A673 (cell line): ENCODE results near the gene MYLK3. TPM values are rescaled to one million over a fixed set of nuclear protein-coding genes. Genes with fewer than 3 reads are reported as not detected.

Source experiments
- Bru-seq: library from RNA; stranded (reverse); fragments of 400-500 nt; gene quantifications from one replicate; lab custom pipeline; 2021; lab: Mats Ljungman, UMichigan
- BruChase-seq, 2 experiments: library from RNA; stranded (reverse); fragments of 400-500 nt; gene quantifications; one replicate each; lab custom pipeline; 2021; lab: Mats Ljungman, UMichigan
- BruUV-seq: library from RNA; stranded (reverse); fragments of 400-500 nt; replicated peaks from 2 replicates; lab custom pipeline; 2021; lab: Mats Ljungman, UMichigan
- CTCF ChIA-PET: fragments of 300-600 bp; sonication (Branson Sonifier 250); formaldehyde crosslinking; loops from one replicate; lab custom pipeline; 2022; ENCODE audit warnings: antibody characterized with exemption; lab: Charles Lee
- POLR2A ChIA-PET: fragments of 300-600 bp; sonication (Branson Sonifier 250); formaldehyde crosslinking; loops from one replicate; lab custom pipeline; 2022; ENCODE audit warnings: antibody characterized with exemption; ENCODE audit not compliant: low non-redundant PET; lab: Charles Lee
- DNase-seq: peaks from one replicate; pipeline ENCODE4 v3.0.0-alpha.2; 2015; ENCODE audit warnings: low spot score
- H3K27ac ChIP-seq: fragments of 200-600 bp; sonication (generic); 2 replicates; pipeline ENCODE4 v1.5.1; 2016; ENCODE audit warnings: mixed run types, low read depth, mild to moderate bottlenecking, mixed read lengths, antibody characterized with exemption, low read length; ENCODE audit not compliant: poor library complexity, severe bottlenecking
- H3K27me3 ChIP-seq: fragments of 200-600 bp; sonication (generic); replicated peaks from 2 replicates; pipeline ENCODE4 v1.6.1; 2017; ENCODE audit warnings: mixed run types, low read depth, mild to moderate bottlenecking, mixed read lengths, antibody characterized with exemption, low read length; ENCODE audit not compliant: insufficient read depth, poor library complexity
- H3K36me3 ChIP-seq: fragments of 200-600 bp; sonication (generic); 2 replicates; pipeline ENCODE4 v1.6.1; 2016; ENCODE audit warnings: mixed run types, mild to moderate bottlenecking, mixed read lengths, antibody characterized with exemption, low read length; ENCODE audit not compliant: insufficient read depth, poor library complexity, severe bottlenecking
- H3K4me1 ChIP-seq: fragments of 200-600 bp; sonication (generic); 2 replicates; pipeline ENCODE4 v1.6.1; 2017; ENCODE audit warnings: mixed run types, mild to moderate bottlenecking, mixed read lengths, antibody characterized with exemption, low read length; ENCODE audit not compliant: insufficient read depth, poor library complexity, severe bottlenecking
- H3K4me3 ChIP-seq: fragments of 200-600 bp; sonication (generic); 2 replicates; pipeline ENCODE4 v1.5.1; 2016; ENCODE audit warnings: low read depth, mixed run types, mild to moderate bottlenecking, mixed read lengths, low read length; ENCODE audit not compliant: poor library complexity, severe bottlenecking
- H3K9me3 ChIP-seq: fragments of 200-600 bp; sonication (generic); 2 replicates; pipeline ENCODE4 v1.6.1; 2016; ENCODE audit warnings: mixed run types, low read depth, mild to moderate bottlenecking, mixed read lengths, antibody characterized with exemption, low read length; ENCODE audit not compliant: poor library complexity, severe bottlenecking
- EZH2 ChIP-seq: fragments of 200-600 bp; sonication (generic); IDR thresholded peaks from 2 replicates; pipeline ENCODE4 v1.6.1; 2017; ENCODE audit warnings: borderline replicate concordance, low read depth, mild to moderate bottlenecking, mixed read lengths, antibody characterized with exemption, low read length; ENCODE audit not compliant: poor library complexity, severe bottlenecking
- intact Hi-C: fragments of 100-400 bp; cut with micrococcal nuclease; formaldehyde crosslinking; loops from one replicate; pipeline ENCODE4 v1.10.0; 2022; ENCODE audit not compliant: unreplicated experiment
- long read RNA-seq: library from polyadenylated mRNA; stranded (forward); transcript quantifications from one replicate; pipeline ENCODE4 v2.0.0, GENCODE V29; 2022
- total RNA-seq: library from RNA; stranded (reverse); gene quantifications from 2 replicates; pipeline ENCODE4 v1.2.3, GENCODE V29; 2021
- TF ChIP-seq, protein P1 (sequence below): fragments of 300-800, 200-600 bp; sonication (generic); conservative IDR thresholded peaks from 2 replicates; pipeline ENCODE4 v1.5.1; 2017; ENCODE audit warnings: low read depth, mild to moderate bottlenecking, antibody characterized with exemption, low read length, moderate library complexity, mixed read lengths

MYLK3 gene
- total RNA-seq = 0.77 and 1.0 TPM in 2 replicates
- Bru-seq, nascent RNA = percentile 26 among the genes with signal in this experiment
- BruChase-seq, experiment 1, labeled RNA remaining after a 2-hour chase = percentile 27 among the genes with signal in this experiment
- BruChase-seq, experiment 2, labeled RNA remaining after a 6-hour chase = percentile 33 among the genes with signal in this experiment
- long read RNA-seq = 0 reads

DNA sequence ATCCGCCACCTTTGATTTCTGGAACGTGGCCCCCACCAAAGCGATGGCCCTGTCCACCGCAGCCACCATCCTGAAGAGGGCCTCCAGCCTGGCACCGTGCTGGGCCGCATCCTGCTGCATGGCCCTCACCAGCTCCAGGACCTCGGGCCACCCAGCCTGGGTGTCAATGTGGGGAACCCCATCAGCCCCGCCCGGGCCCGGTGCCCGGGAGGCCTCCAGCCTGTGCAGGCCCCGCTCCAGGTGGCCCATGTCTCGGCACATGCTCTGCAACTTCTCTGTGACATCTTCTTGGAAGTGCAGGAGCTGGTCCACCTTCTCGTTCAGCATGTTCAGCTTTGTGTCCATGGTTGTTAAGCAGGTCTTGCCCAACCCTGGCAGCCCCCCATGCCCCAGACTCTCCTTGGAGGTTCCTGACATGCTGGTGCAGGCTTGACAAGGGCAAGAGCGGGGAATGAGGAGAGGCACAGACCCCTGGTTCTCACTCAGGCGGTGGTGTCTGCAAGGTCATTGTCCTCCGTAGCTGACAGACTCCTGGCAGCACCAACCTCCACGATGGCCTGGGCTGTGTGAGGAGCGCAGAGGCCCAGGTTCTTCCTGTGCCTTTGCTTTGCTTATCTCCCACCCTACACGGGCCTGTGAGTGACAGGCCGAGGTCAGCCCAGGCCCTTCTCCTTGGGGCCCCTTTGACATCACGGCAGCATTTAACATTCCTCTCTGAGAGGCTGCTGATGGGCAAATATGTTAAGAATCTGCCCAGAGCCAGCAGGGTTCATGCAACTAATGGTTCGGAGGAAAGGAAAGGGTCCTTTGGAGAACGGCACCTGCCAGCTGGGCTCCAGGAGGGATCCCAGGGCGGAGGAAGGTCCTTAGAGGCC, at the start of gene MYLK3:
Gene MYLK3, minus strand, starts transcription at position 568 of the 875 bp plus-strand sequence. Its CDS starts 151 bp downstream, at position 417.
- Histone ChIP-seq H3K27me3 (no peaks in the 10 kb centered on the region), H3K4me1 (no peaks in the 10 kb centered on the region), H3K9me3 (no peaks in the 10 kb centered on the region), H3K36me3 (no peaks in the 10 kb centered on the region), H3K4me3 (no peak within 1 kb of the TSS), H3K27ac (no peak within 1 kb of the TSS)
- no TSS peak for BruUV-seq
- CTCF ChIA-PET = no interaction called here
- DNase-seq = no peak
- TF ChIP-seq, protein P1, sequence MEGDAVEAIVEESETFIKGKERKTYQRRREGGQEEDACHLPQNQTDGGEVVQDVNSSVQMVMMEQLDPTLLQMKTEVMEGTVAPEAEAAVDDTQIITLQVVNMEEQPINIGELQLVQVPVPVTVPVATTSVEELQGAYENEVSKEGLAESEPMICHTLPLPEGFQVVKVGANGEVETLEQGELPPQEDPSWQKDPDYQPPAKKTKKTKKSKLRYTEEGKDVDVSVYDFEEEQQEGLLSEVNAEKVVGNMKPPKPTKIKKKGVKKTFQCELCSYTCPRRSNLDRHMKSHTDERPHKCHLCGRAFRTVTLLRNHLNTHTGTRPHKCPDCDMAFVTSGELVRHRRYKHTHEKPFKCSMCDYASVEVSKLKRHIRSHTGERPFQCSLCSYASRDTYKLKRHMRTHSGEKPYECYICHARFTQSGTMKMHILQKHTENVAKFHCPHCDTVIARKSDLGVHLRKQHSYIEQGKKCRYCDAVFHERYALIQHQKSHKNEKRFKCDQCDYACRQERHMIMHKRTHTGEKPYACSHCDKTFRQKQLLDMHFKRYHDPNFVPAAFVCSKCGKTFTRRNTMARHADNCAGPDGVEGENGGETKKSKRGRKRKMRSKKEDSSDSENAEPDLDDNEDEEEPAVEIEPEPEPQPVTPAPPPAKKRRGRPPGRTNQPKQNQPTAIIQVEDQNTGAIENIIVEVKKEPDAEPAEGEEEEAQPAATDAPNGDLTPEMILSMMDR = no peak
- TF ChIP-seq EZH2 = no peak
- intact Hi-C loops = no loop called here
- POLR2A ChIA-PET = no interaction called here

DNA sequence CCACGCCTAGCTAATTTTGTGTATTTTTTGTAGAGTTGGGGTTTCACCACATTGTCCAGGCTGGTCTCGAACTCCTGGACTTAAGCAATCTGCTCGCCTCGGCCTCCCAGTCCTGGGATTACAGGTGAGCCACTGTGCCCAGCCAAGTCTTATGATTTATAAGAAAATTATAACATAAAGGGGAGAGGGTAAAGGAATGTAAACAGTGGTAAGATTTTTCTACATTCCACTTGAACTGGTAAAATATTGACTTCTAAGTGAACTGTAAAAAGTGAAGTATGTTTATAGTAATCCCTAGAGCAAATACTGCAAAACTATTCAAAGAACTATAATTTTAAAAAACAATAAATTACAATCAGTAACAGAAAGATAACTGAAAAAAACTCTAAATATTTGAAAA, 49.4 kb upstream of the MYLK3 start:
- Histone ChIP-seq H3K36me3 (peaks cover 7% of the 10 kb centered on the region), H3K27me3 (no peaks in the 10 kb centered on the region), H3K4me1 (no peaks in the 10 kb centered on the region), H3K9me3 (peaks cover 10% of the 10 kb centered on the region), H3K4me3 (no peak overlapping the region), H3K27ac (no peak overlapping the region)
- no peak for DNase-seq
- POLR2A ChIA-PET = no interaction called here
- TF ChIP-seq, protein P1 = no peak
- no peak for TF ChIP-seq EZH2
- no TSS peak for BruUV-seq
- CTCF ChIA-PET = no interaction called here
- intact Hi-C loops = loop anchor here (10.0 kb wide), 1 partner anchor 113 kb away; the partner anchor contains the start of genes ORC6 and VPS35

DNA sequence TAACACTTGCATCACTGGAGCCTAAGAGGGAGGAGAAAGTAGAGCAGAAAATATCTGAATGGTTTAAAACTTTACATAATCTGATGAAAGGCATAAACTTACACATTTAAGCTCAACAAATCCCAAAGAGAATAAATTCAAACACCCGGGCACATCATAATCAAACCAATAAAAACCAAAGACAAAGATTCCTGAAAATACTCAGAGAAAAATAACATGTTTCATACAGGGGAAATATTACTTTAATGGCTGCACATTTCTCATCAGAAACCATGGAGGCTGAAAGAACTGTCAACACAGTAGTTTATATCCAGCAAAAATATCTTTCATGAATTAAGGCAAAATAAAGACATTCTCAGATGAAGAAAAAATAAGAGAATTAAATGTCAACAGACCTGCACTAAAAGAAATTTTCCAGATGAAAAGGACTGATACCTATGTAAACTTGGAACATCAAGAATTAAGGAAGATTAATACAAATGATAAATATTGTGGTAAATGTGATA, 48.7 kb upstream of the MYLK3 start:
- TF ChIP-seq EZH2 = no peak
- TF ChIP-seq, protein P1 = no peak
- Histone ChIP-seq H3K9me3 (peaks cover 10% of the 10 kb centered on the region), H3K4me3 (no peak overlapping the region), H3K36me3 (peaks cover under 1% of the 10 kb centered on the region), H3K27me3 (no peaks in the 10 kb centered on the region), H3K27ac (no peak overlapping the region), H3K4me1 (no peaks in the 10 kb centered on the region)
- no peak for DNase-seq
- intact Hi-C loops = loop anchor here (10.0 kb wide), 1 partner anchor 112 kb away; the partner anchor contains the start of genes ORC6 and VPS35
- ChIA-PET POLR2A (no interaction called here), CTCF (no interaction called here)
- no TSS peak for BruUV-seq
